ENCODE results near the gene LRRC74B.
"Not testable (repeated sequence)": the region's sequence is repeated elsewhere in the genome, so short reads cannot be mapped to it uniquely, and the experiment has no call there.

Gene LRRC74B

GRCh38 chr22:21055880-21056319 is 10.2 kb downstream of the LRRC74B start:
- DNase-seq = peak; percentile 60

- DNase-seq = not testable (repeated sequence)
Measured at GRCh38 chr22:21060363-21060762, 14.6 kb downstream of the LRRC74B start.

GRCh38 chr22:21061660-21062321 is 16.0 kb downstream of the LRRC74B start:
- DNase-seq = not testable (repeated sequence)

- DNase-seq = not testable (repeated sequence)
Measured at GRCh38 chr22:21064425-21064824, 18.7 kb downstream of the LRRC74B start.

GRCh38 chr22:21064917-21065864 is 19.4 kb downstream of the LRRC74B start:
- DNase-seq = no peak

GRCh38 chr22:21067075-21067900 is 21.5 kb downstream of the LRRC74B start:
- no peak for DNase-seq

GRCh38 chr22:21067901-21068680 is 22.3 kb downstream of the LRRC74B start:
- DNase-seq = no peak

- peak; percentile 55 for DNase-seq
Measured at GRCh38 chr22:21068681-21069276, 23.0 kb downstream of the LRRC74B start.

GRCh38 chr22:21069375-21069774 is 23.6 kb downstream of the LRRC74B start:
- DNase-seq = no peak

GRCh38 chr22:21070690-21071615 is 25.2 kb downstream of the LRRC74B start:
- no peak for DNase-seq

GRCh38 chr22:21071796-21072195 is 26.1 kb downstream of the LRRC74B start:
- not testable (repeated sequence) for DNase-seq

GRCh38 chr22:21073023-21073422 is 27.3 kb downstream of the LRRC74B start:
- DNase-seq = no peak

- no peak for DNase-seq
Measured at GRCh38 chr22:21073482-21073881, 27.7 kb downstream of the LRRC74B start.

GRCh38 chr22:21074102-21074715 is 28.5 kb downstream of the LRRC74B start:
- DNase-seq = peak; percentile 55

GRCh38 chr22:21075516-21076138 is 29.9 kb downstream of the LRRC74B start:
- DNase-seq = no peak

GRCh38 chr22:21076912-21077625 is 31.3 kb downstream of the LRRC74B start:
- DNase-seq = no peak

GRCh38 chr22:21077884-21078508 is 32.2 kb downstream of the LRRC74B start:
- DNase-seq = no peak

- no peak for DNase-seq
Measured at GRCh38 chr22:21078916-21079315, 33.2 kb downstream of the LRRC74B start.

All from islet precursor cell (in vitro differentiated cells).